GM12872 (cell line): ENCODE data around the gene PITPNC1.

ENCODE experiments used
- CTCF ChIP-seq: IDR thresholded peaks from 3 replicates; pipeline ENCODE4 v1.5.1; 2011; ENCODE audit warnings: low read depth, mild to moderate bottlenecking, low read length, moderate library complexity; ENCODE audit not compliant: insufficient read depth

The PITPNC1 gene

GRCh38 chr17:67422897-67423296 is 45.8 kb downstream of the PITPNC1 start:
- TF ChIP-seq CTCF = no peak

GRCh38 chr17:67425571-67426160 is 48.6 kb downstream of the PITPNC1 start:
- TF ChIP-seq CTCF = no peak

GRCh38 chr17:67427424-67427823 is 50.3 kb downstream of the PITPNC1 start:
- TF ChIP-seq CTCF = no peak

- no peak for TF ChIP-seq CTCF
Measured at GRCh38 chr17:67431249-67432015, 54.4 kb downstream of the PITPNC1 start.

GRCh38 chr17:67433248-67433924 is 56.3 kb downstream of the PITPNC1 start:
- no peak for TF ChIP-seq CTCF

GRCh38 chr17:67434061-67434525 is 57.0 kb downstream of the PITPNC1 start:
- TF ChIP-seq CTCF = no peak

- no peak for TF ChIP-seq CTCF
Measured at GRCh38 chr17:67435122-67435521, 58.0 kb downstream of the PITPNC1 start.
